Motor neuron (in vitro differentiated cells): ENCODE measurements around the gene SLC9B1. TPM values are rescaled to one million over a fixed set of nuclear protein-coding genes. Genes with fewer than 3 reads are reported as not detected.

Experiments used
- ATAC-seq, 8 experiments: fragments of 200-7000 bp; cut with Tn5 transposase; replicated peaks in 6 of 8; 2 replicates each; pipeline ENCODE4 v1.8.0; 2021; ENCODE audit warnings: mild to moderate bottlenecking in 8 of 8, moderate library complexity in 8 of 8
- H3K27ac ChIP-seq, 2 donors: fragments of 250-450 bp; sonication (Bioruptor Pico); 2 replicates each; pipeline ENCODE4 v1.9.0; 2021; ENCODE audit warnings: antibody characterized with exemption in 2 of 2, mild to moderate bottlenecking in 2 of 2, moderate library complexity in 1 of 2
- H3K4me1 ChIP-seq, 2 donors: fragments of 250-450 bp; sonication (Bioruptor Pico); replicated peaks in 1 of 2; 2 replicates each; pipeline ENCODE4 v1.6.1; 2021; ENCODE audit warnings: antibody characterized with exemption in 2 of 2, mild to moderate bottlenecking in 2 of 2, moderate library complexity in 1 of 2
- H3K4me3 ChIP-seq, 5 donors: fragments of 250-450 bp; sonication (Bioruptor Pico); 2 replicates each; pipeline ENCODE4 v1.9.0; 2021; ENCODE audit warnings: antibody characterized with exemption in 5 of 5, mild to moderate bottlenecking in 5 of 5, moderate library complexity in 4 of 5
- WGBS, 10 experiments: fragments of 450-650 bp; shearing (Covaris generic); methylation state at CpG; one replicate each; pipeline ENCODE4 v1.0.0; 2022; 5-methylcytosine and 5-hydroxymethylcytosine counted together
- in situ Hi-C, 9 experiments: fragments of 400-800 bp; cut with MboI; loops; one replicate each; pipeline ENCODE4 v1.15.0; 2021; ENCODE audit warnings: low sequenced_read_pairs in 9 of 9, low pct_unique_long_range_greater_than_20kb in 2 of 9; ENCODE audit not compliant: unreplicated experiment in 9 of 9
- total RNA-seq, 8 experiments: library from RNA; unstranded; fragments of 300-600 nt; gene quantifications; 2 replicates each; pipeline versions ENCODE4 v1.2.3 to v1.2.4, GENCODE V29; 2022

Gene SLC9B1
- total RNA-seq, result 1 to 10 TPM in 2 of 8 experiments, under 1 TPM in 6; 0.28 to 9.1 (median 0.81) TPM

GRCh38 chr4:103019308-103020124 lies at the start of gene SLC9B1:
Gene SLC9B1 (minus strand): TSS chr4:103019705. CDS start chr4:102991711, 27,994 bp downstream.
- 0 to 76% (median 31%) methylated on average over 5 to 20 of the region's 46 CpGs; no CpG with 5 or more reads in 1 of the 10 experiments for WGBS, 10 experiments
- Histone ChIP-seq H3K27ac (no peak within 1 kb of the TSS), H3K4me3 (peak within 1 kb of the TSS in 3 of 5 donors; percentile 16 to 27 (median 23)), H3K4me1 (no peaks in the 10 kb centered on the region)
- ATAC-seq, result peak; percentile 57 to 99 (median 93)
- in situ Hi-C loops, result loop anchor here in 3 of 9 experiments (25.0 kb wide), 2 partner anchors 407 to 582 kb away; no protein-coding TSS in a partner anchor

- in situ Hi-C loops, result no loop called here
- ATAC-seq, result no peak
- 17 to 100% (median 94%) methylated on average over 1 to 2 of the region's 2 CpGs for WGBS, 10 experiments
Observed at GRCh38 chr4:103067841-103068547, 48.5 kb upstream of the SLC9B1 start.

GRCh38 chr4:103060453-103061148 lies 41.1 kb upstream of the SLC9B1 start:
- Histone ChIP-seq H3K4me1 (no peaks in the 10 kb centered on the region), H3K4me3 (no peak overlapping the region), H3K27ac (no peak overlapping the region)
- 67 to 100% (median 100%) methylated on average over 1 to 2 of the region's 2 CpGs; no CpG with 5 or more reads in 1 of the 10 experiments for WGBS, 10 experiments
- ATAC-seq, result no peak
- in situ Hi-C loops, result no loop called here

More at GRCh38 chr4:103067841-103068547, 48.5 kb upstream of the SLC9B1 start:
- Histone ChIP-seq H3K27ac (no peak overlapping the region), H3K4me1 (no peaks in the 10 kb centered on the region), H3K4me3 (no peak overlapping the region)

GRCh38 chr4:103054030-103054429 lies 34.5 kb upstream of the SLC9B1 start:
- no peaks in the 10 kb centered on the region for H3K4me1 ChIP-seq
- H3K27ac ChIP-seq, result no peak overlapping the region
- in situ Hi-C loops, result no loop called here
- 86 to 100% (median 93%) methylated on average over 1 to 3 of the region's 3 CpGs; no CpG with 5 or more reads in 3 of the 10 experiments for WGBS, 10 experiments
- no peak for ATAC-seq
- H3K4me3 ChIP-seq, result no peak overlapping the region

GRCh38 chr4:103052779-103053178 lies 33.3 kb upstream of the SLC9B1 start:
- 40 to 100% (median 90%) methylated on average over 1 to 3 of the region's 3 CpGs; no CpG with 5 or more reads in 1 of the 10 experiments for WGBS, 10 experiments
- Histone ChIP-seq H3K27ac (no peak overlapping the region), H3K4me1 (no peaks in the 10 kb centered on the region), H3K4me3 (no peak overlapping the region)
- ATAC-seq, result no peak
- in situ Hi-C loops, result no loop called here

GRCh38 chr4:103052145-103052544 lies 32.6 kb upstream of the SLC9B1 start:
- H3K4me1 ChIP-seq, result no peaks in the 10 kb centered on the region
- no peak overlapping the region for H3K4me3 ChIP-seq
- WGBS, 10 experiments, result 90 to 100% (median 100%) methylated on average over 1 to 3 of the region's 3 CpGs; no CpG with 5 or more reads in 5 of the 10 experiments
- no peak overlapping the region for H3K27ac ChIP-seq
- no peak for ATAC-seq
- in situ Hi-C loops, result no loop called here

GRCh38 chr4:103050736-103051436 lies 31.4 kb upstream of the SLC9B1 start:
- in situ Hi-C loops, result no loop called here
- Histone ChIP-seq H3K27ac (no peak overlapping the region), H3K4me3 (no peak overlapping the region), H3K4me1 (no peaks in the 10 kb centered on the region)
- 0 to 86% (median 44%) methylated on average over 1 to 2 of the region's 2 CpGs; no CpG with 5 or more reads in 2 of the 10 experiments for WGBS, 10 experiments
- ATAC-seq, result no peak

GRCh38 chr4:103046416-103047290 lies 27.1 kb upstream of the SLC9B1 start:
- H3K4me1 ChIP-seq, result no peaks in the 10 kb centered on the region
- in situ Hi-C loops, result no loop called here
- no peak overlapping the region for H3K4me3 ChIP-seq
- H3K27ac ChIP-seq, result no peak overlapping the region
- ATAC-seq, result peak in 5 of 8 experiments; percentile 45 to 95 (median 82)
- 0 to 70% (median 42%) methylated on average over 1 to 5 of the region's 5 CpGs; no CpG with 5 or more reads in 2 of the 10 experiments for WGBS, 10 experiments

GRCh38 chr4:103044183-103044582 lies 24.7 kb upstream of the SLC9B1 start:
- WGBS, 10 experiments, result 45 to 100% (median 82%) methylated on average over 1 to 2 of the region's 2 CpGs; no CpG with 5 or more reads in 2 of the 10 experiments
- Histone ChIP-seq H3K4me3 (no peak overlapping the region), H3K27ac (no peak overlapping the region), H3K4me1 (no peaks in the 10 kb centered on the region)
- no peak for ATAC-seq
- in situ Hi-C loops, result no loop called here

- 89 to 100% (median 100%) methylated on average over 1 to 2 of the region's 2 CpGs; no CpG with 5 or more reads in 1 of the 10 experiments for WGBS, 10 experiments
- no peak for ATAC-seq
- Histone ChIP-seq H3K4me1 (no peaks in the 10 kb centered on the region), H3K27ac (no peak overlapping the region), H3K4me3 (no peak overlapping the region)
- in situ Hi-C loops, result no loop called here
Observed at GRCh38 chr4:103036169-103036568, 16.7 kb upstream of the SLC9B1 start.

GRCh38 chr4:103032574-103032973 lies 13.1 kb upstream of the SLC9B1 start:
- H3K4me3 ChIP-seq, result no peak overlapping the region
- 20 to 80% (median 67%) methylated on average over 1 to 2 of the region's 2 CpGs; no CpG with 5 or more reads in 2 of the 10 experiments for WGBS, 10 experiments
- in situ Hi-C loops, result no loop called here
- no peak overlapping the region for H3K27ac ChIP-seq
- no peaks in the 10 kb centered on the region for H3K4me1 ChIP-seq
- ATAC-seq, result peak in 4 of 8 experiments; percentile 34 to 82 (median 70)
